NCI-H146 (cell line): ENCODE measurements around the gene CD300E.
"Not testable (repeated sequence)": the region's sequence is repeated elsewhere in the genome, so short reads cannot be mapped to it uniquely, and the experiment has no call there.

Source experiments
- DNase-seq: peaks from one replicate; lab custom pipeline; 2025; lab: John Stamatoyannopoulos, UW

Gene CD300E

DNA sequence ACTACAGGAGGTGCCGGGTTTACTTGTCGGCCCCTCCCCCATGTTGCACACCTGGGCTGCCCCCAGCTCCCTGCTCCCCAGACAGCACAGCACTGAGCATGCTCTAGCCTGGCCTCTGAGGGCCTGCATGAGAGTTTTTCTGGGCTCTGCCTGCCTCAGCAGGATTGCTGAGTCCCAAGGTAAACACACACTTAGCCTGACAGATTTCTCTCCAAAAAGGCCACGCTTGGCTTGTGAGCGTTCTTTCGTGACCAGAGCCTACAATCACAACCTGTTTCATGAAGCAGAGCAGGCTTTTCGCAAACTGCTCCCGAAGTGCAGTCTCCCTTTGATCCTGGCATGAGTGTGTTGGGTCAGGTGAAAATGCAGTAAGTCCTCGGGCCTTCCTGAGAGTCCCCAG is 9.8 kb upstream of the CD300E start:
- no peak for DNase-seq

DNA sequence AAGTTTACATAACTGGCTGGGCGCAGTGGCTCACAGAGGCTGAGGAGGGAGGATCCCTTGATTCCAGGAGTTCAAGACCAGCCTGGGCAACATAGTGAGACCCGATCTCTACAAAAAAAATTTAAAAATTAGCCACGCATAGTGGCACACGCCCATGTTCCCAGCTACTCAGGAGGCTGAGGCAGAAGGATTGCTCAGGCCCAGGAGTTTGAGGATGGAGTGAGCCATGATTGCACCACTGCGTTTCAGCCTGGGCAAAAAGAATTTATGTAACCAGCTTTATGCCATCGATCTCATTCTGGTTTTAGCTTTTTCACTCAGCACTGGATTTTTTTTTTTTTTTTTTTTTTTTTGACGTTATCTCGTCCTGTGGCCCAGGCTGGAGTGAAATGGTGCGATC is 9.1 kb upstream of the CD300E start:
- no peak for DNase-seq

DNA sequence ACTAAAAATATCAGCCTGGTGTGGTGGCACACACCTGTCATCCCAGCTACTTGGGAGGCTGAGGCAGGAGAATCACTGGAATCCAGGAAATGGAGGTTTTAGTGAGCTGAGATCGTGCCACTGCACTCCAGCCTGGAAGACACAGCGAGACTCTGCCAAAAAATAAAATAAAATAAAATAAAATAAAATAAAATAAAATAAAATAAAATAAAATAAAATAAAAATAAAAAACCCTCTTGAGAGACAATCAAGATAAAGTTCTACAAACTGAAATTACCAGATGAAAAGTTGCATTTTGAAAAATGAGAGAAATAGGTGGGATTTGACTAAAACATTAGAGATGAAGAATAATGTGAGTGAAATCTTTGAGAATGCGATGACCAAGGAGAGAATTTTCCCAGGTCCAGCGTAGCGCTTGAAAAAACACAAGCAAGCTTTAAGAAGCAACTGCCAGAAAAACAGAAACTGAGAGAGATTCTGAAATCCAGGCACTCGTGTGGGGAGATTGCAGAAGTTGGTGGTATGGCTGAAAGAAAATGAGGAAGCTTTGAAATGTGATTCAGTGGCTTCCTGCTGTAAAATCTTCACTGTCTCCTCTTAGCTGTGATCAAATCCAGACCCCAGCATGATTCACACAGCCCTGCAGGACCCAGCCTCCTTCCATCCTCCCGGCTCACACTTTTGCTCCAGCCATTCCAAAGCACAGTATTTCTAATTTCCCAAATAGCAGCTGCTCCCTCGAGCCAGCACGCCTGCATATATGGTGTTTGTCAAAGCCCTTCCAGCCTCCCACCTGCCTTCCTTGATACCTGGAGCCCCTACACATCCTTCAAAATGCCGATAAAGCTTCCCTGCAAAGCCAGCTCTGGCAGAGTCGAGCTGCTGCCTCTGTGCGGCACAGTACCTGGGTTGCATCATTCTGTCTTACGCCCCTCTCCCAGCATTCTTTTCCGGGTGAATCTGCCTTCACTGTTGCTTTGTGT is 8.2 kb upstream of the CD300E start:
- no peak for DNase-seq

DNA sequence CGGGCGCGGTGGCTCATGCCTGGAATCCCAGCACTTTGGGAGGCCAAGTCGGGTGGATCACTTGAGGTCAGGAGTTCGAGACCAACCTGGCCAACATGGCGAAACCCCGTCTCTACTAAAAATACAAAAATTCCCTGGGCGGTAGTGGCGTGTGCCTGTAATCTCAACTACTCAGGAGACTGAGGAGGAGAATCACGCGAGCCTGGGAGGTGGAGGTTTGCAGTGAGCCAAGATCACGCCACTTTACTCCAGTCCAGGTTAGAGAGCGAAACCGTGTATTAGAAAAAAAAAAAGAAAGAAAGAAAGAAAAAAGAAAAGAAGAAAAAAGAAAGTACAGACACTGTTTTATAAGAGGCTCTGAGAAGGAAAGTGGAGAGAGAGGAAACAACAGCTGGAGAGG is 6.7 kb upstream of the CD300E start:
- not testable (repeated sequence) for DNase-seq

DNA sequence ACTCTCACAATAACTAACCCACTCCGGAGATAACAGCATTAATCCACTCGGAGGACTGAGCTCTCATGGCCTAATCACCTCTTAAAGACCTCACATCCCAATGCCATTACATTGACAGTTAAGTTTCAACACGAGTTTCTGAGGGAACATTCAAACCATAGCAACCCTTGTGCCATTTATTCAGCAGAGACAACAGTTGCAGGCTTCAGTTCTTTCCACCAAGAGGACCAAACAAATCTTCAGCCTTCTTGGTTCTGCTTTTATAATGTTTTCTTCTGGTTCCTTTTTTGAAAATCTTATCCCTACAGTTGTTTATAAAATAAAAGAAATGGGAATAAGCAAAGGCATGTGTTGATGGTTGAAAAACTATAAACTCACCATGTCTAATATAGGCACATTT is 2.1 kb upstream of the CD300E start:
- DNase-seq = no peak

DNA sequence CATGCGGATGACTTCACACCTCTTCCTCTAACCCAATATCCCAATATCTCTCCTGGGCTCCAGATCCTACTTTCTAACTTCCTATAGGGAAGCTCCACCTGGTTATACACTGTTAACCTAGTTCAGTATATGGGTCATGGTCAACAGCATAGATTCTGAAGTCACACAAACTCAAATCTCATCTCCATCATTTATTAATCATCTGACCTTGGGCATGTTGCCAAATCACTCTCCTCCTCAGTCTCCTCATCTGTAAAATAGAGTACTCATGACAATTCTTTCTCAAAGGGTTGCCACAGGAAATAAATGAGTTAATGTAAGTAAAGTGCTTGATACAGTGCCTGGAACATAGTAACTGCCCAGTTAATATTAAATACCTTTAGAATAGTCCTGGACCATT is 593 bp upstream of the CD300E start:
- DNase-seq = no peak

DNA sequence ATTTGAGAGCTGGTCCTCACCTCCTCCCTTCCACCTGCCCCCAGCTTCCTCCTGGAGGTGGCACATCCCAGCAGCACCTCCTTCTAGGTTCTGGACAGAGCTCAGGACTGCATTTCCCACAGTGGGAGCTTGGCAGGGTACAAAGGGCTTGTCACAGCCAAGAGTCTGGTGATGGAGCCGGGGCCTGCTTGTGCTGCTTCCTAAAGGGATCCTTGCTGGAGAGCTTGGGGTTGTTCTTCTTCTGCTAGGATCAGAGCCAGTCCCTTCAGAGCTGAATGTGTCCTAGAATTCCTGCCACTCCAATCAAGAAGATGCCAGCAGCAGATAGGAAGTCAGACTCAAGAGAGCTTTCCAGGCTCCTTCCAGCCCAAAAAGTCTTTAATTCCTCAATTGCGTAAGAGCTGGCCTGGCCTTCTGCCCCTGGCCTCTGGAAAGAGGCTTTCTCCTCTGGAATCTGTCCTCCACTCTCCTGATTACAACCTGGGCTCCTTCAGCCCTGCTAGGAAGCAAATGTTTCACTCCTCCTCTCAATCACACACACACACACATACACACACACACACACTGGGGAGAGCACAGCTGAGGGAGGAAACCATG is 4.4 kb downstream of the CD300E start:
- DNase-seq = no peak

DNA sequence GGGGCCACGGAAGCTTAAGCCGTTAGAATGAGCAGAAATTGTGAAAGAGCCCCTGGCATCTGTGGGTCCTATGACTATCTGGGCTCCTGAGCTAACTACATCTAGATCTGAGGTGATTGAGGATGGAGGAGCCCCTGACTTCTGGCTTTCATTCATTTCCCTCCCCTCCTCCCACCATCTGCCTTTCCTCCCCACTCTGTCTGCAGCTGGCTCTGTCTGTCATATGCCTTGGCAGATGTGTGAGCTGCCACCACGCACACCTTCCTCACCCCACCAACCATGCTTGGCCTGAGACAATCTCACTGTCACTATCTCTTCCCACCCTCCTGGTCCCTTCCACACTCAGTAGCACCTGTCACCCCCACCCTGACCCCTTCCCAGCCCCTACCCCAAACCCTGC is 5.1 kb downstream of the CD300E start:
- DNase-seq = no peak

DNA sequence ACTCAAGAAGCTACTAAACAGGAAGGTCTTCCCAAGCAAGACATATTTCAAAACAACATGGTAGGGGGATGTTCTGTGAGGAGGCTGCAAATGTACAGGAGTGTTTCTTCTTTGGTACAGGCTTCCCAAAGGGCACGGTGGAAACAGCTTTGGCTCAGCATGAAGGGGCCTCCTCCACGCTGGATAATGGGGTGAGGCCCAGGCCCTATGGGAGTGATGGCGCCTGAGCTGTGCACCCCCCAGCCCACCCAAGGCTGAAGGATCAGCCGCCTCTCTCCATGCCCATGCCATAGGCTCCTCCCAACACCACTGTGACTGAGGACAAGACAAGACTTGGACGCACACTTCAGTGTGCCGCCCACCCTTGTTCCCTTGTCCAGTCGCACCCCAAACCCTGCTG is 6.8 kb downstream of the CD300E start:
- no peak for DNase-seq

DNA sequence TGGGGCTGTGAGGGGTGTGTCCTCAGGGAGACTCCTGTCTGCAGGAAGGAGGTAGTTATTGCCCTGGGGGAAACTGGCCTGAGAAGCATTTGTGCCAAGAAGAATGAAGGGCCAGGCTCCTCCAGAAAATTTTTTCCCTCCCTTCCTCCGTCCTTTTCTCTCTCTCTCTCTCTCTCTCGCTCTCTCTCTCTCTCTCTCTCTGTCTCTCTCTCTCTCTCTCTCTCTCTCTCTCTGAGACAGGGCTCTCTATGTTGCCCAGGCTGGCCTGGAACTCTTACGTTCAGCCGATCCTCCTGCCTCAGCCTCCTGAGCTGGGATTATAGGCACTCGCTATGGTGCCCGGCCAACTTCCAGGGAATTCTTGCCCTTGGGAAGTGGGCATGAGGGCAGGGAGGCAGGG is 11.5 kb downstream of the CD300E start:
- no peak for DNase-seq

DNA sequence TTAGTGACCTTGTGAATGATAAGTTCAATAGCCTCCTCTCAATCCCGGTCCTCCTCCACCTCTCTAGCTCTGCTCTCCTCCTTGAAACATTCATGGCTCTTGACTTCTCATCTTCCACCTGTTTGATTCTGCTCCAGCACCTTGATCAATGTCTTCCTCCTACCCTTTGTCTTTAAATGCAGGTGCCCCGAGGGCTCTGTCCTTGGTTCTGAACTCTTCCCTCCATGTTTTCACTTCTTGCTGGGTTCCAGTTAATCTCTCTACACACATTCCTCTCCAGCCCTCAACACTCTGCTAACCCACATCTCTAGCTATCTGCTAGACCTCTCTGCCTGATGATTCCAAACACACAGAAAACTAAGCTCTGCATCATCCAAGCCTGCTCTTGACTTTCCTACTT is 13.4 kb downstream of the CD300E start:
- DNase-seq = no peak

DNA sequence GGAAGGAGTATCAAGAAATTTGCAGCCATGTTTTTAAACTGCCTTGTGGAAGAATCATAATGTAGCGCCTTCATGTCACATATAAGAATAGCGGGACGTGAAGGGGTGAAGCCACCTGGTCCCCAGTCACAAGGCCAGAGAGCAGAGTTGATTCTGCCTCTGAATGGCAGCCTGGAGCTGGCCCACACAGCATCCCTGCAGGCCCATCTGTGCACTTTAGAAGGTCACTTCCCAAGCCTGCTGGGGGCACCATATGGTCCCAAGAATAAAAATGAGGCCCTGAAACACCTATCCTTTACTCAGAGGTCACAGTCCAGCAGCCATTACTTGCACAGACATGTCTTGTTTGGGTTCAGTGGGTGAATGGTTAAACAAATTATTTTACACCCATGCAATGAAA is 15.0 kb downstream of the CD300E start:
- DNase-seq = no peak

DNA sequence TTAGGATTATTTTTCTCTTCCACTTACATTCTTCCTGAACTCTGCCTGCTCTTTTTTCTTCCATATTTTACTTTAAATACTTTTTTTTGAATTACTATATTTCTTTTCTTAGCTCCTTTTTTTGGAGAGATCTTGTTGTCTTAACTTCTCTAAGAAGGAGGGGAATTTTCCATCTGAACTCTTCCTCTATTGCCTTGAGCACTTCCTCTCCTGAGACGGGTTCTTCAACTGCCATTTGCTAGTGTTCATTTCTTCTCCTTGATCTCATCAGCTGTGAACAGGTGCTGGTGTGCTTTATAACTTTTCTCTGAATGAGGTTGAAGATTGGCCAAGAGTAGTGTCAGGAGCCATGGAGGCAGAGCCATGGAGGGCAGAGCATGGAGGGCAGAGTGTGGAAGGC is 16.3 kb downstream of the CD300E start:
- DNase-seq = no peak

DNA sequence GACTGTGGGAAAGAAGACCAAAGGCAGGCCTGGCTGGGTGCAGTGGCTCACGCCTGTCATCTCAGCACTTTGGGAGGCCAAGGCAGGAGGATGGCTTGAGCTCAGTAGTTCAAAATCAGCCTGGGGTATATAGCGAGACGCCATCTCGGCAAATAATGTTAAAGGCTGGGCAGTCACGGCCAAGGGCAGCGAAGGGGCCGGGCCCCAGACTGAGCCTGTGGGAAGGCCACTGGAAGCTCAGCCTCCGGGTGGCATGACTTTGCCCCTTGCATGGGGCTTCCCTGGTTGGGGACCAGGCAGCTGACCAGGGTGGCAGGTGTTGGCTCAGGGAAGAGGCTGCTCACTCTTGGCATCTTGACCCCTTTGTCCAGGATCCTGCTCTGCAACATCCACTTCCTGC is 17.5 kb downstream of the CD300E start:
- DNase-seq = no peak

DNA sequence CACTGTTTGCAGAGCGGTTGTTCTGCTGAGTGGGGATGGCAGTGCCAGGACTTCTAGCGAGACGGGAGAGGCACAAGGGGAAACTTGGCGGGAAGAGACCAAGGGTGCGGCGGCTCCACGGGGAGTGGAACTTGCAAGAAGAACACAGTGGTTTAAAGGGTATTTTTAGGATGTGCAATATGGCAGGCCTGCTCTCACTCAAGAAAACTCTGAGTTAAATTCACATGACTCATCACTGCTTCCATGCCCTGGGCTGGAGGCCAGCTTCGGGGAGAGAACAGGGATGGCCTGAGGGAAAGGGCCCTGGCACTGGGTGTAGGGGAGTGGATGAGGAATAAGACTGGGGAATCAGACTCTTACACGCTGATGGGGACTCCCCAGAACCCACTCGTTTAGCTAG is 18.2 kb downstream of the CD300E start:
- DNase-seq = no peak

DNA sequence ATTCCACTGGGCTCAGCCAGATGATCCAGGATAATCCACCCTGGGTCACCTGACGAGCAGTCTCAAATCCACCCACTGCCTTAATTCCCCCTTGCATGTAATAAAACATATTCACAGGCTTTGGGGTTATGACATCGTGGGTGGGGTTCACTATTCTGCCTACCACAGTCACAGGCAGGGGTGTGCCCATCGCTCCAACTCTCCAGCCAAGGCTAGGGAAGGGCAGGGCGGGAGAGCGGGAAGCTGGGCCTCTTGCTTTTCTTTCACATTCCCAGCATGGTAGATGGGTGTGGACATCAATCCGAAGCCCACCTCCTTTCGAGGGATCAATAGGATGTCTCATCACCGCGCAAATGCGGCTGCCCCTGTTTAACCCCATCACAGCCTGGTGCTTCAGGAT is 18.8 kb downstream of the CD300E start:
- no peak for DNase-seq

DNA sequence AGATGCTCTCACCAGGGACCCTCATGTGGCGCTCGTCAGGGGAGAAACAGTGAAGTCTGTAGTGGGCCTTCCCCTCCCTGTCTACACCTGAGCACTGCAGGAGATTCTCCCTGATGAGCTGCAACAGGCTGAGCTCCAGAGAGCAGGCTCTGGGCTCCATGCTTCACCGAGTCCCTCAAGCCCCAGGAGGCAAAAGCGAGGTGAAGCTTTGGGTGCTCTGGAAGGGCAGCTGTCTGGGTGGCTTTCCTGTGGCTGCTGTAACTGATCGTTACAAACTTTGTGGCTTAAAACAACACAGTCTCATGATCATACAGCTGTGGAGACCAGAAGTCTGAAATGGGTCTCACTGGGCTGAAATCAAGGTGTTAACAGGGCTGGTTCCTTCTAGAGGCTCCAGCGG is 19.3 kb downstream of the CD300E start:
- DNase-seq = no peak

DNA sequence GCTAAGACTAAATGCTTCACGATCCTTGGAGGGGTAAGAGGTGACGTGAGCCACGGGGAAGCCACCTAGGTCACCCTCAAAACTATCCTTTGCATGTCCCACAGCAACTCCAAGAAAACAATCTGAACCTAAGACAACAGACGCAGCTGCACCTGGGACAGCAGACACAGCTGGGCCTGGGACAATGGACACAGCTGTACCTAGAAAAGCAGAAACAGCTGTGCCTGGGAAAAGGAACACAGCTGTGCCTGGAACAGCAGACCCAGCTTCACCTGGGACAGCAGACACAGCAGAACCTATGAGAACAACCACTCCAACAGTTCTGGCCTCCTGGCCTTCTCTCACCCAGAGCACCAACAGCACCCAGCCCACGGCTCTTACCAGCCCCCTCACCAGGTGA is 19.8 kb downstream of the CD300E start:
- no peak for DNase-seq

DNA sequence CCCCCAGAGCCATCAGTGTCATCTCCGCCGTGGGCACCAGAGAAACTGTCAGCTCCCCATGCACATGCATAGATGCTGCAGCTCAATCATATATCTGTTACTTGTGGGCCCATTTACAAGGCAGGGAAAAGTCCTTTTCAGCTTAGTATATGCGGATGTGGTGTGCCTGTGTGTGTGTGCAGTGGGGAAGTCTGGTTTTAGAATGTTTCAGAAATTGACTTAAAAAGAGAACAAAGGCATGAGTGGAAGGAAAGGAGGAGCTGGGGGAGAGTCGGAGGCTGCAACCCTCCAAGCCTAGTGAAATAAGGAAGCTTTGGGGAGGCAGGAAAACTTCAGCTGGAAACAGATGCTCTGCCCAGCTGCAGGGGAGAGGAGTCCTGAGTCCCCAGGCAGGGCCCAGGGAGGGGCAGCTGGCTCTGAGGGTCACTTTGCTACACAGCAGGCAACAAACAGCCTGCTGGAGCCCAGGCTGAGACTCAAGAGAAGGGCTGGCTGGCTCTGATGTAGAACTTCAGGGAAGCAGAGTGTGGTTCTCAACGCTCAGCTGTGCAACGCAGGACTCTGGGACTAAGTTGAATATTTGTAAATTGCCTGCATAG is 20.4 kb downstream of the CD300E start:
- no peak for DNase-seq

DNA sequence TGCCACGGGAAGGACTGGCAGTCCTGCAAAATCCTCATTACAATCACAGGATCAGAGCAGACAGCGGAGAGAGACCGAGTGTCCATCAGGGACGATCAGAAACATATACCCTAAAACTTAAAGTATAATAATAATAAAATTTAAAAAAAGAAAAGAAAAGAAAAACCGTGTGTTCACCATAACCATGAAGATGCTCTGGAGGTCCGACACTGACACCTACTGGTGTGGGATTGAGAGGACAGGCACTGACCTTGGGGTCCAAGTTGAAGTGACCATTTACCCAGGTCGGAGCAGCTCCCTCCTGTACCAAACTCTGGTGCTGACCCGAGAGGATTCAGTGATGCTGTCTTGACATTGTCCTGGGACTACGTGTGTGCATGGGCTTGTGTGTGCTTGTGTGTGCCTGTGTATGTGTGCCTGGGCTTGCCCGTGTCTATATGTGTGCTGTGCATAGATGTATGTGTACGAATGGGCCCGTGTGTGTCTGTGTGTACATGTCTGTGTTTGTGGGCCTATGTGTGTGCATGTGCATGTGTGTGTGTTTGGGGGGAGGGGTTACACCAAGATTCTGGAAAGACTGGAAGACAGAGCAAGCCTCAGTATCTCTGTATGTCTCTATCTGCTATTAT is 21.5 kb downstream of the CD300E start:
- no peak for DNase-seq

DNA sequence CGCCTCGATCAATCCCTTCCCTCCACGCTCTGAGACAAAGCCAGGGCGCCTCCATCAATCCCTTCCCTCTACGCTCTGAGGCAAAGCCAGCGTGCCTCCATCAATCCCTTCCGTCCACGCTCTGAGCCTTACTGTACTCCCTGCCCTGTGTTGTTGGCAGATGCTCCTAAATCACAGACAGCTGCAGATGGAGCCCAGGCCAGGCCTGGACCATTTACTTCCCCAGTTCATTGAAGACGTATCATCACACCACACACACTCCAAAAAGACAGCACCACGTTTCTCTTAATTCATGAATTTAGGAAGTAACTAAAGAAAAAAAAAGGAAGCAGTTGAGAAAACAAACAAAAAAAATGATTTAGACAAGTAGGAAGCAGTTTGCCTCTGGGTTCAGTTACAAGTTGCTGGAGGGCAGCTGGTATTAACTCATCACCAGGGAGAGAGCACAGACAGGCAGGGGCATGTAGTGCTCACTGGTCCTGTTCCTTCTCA is 24.0 kb downstream of the CD300E start:
- DNase-seq = no peak

DNA sequence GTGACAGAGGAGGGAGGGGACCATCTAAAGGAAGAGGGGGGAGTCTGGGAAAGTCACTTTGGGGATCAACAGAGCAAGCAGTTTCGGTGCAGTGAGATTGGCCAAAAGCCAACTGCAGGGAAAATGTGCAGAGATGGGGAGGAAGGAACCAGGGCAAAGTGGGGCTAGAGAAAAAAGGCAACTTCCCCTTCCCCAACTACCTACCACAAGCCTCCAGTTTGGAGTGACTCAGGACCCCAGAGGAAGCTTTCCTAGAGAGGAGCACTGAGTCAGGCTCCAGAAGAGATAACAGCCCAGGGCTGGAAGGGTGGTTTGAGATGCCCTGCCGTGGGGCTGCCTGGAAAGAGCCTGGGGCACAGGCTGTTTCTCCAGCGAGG is 24.5 kb downstream of the CD300E start:
- DNase-seq = no peak
